Thoracic aorta (tissue), 2 donors: ENCODE measurements around the gene RCOR1. TPM values are rescaled to one million over a fixed set of nuclear protein-coding genes. Genes with fewer than 3 reads are reported as not detected.
A peak's percentile ranks its signal among the peaks of the same experiment; 100 is the strongest.

Source experiments
- ATAC-seq: fragments of 150-250 bp; one replicate; pipeline ENCODE4 v1.8.0; 2017; ENCODE audit warnings: low read depth; ENCODE audit not compliant: insufficient number of reproducible peaks, low FRiP score
- DNase-seq: peaks from one replicate; pipeline ENCODE4 v3.0.0-alpha.2; 2020; ENCODE audit warnings: low spot score
- H3K27ac ChIP-seq, 2 donors: fragments of 200-600 bp; sonication (generic); 1 replicate in 1 of 2; 2 replicates in 1 of 2; pipeline ENCODE4 v1.5.1; 2016; ENCODE audit warnings: mild to moderate bottlenecking in 2 of 2, moderate library complexity in 2 of 2
- H3K27me3 ChIP-seq: fragments of 200-600 bp; sonication (generic); replicated peaks from 2 replicates; pipeline ENCODE4 v1.6.0; 2016; ENCODE audit warnings: mild to moderate bottlenecking; ENCODE audit not compliant: insufficient read depth
- H3K36me3 ChIP-seq: fragments of 200-600 bp; sonication (generic); one replicate; pipeline ENCODE4 v1.5.1; 2016
- H3K4me1 ChIP-seq, 2 donors: fragments of 200-600 bp; sonication (generic); 1 replicate in 1 of 2; 2 replicates in 1 of 2; pipeline versions ENCODE4 v1.5.1 to v1.6.0; 2016; ENCODE audit warnings: low read depth in 2 of 2, mild to moderate bottlenecking in 1 of 2; ENCODE audit not compliant: control insufficient read depth in 1 of 2
- H3K4me3 ChIP-seq: fragments of 200-600 bp; sonication (generic); 2 replicates; pipeline ENCODE4 v1.5.1; 2016; ENCODE audit warnings: mild to moderate bottlenecking
- H3K9me3 ChIP-seq: fragments of 200-600 bp; sonication (generic); 2 replicates; pipeline ENCODE4 v1.5.1; 2016
- CTCF ChIP-seq: fragments of 200-600 bp; sonication (generic); IDR thresholded peaks from one replicate; pipeline ENCODE4 v1.5.1; 2019; ENCODE audit warnings: antibody characterized with exemption
- total RNA-seq, 2 donors: library from RNA; depleted of rRNA; stranded (reverse); fragments of >200 nt; gene quantifications; one replicate each; pipeline versions ENCODE4 v1.1.0 to v1.2.3, GENCODE V29; 2016

Gene RCOR1
- total RNA-seq, 2 donors from 2014 or later = 6.5 to 17.1 TPM

GRCh38 chr14:102779084-102779462, 186.6 kb downstream of the RCOR1 start:
- DNase-seq = no peak
- Histone ChIP-seq H3K9me3 (no peaks in the 10 kb centered on the region), H3K36me3 (no peaks in the 10 kb centered on the region), H3K27ac (peak overlapping the region in 1 of 2 donors; percentile 89), H3K4me3 (peak overlapping the region; percentile 86), H3K27me3 (no peaks in the 10 kb centered on the region), H3K4me1 (peaks cover 17 to 20% of the 10 kb centered on the region in 2 donors)
- ATAC-seq = no peak
- no peak for TF ChIP-seq CTCF

- no peak for DNase-seq
- no peaks in the 10 kb centered on the region for H3K27me3 ChIP-seq
- ATAC-seq = no peak
- TF ChIP-seq CTCF = no peak
- no peak overlapping the region for H3K27ac ChIP-seq
- H3K36me3 ChIP-seq = no peaks in the 10 kb centered on the region
- H3K9me3 ChIP-seq = no peaks in the 10 kb centered on the region
- peaks cover 17 to 20% of the 10 kb centered on the region in 2 donors for H3K4me1 ChIP-seq
- H3K4me3 ChIP-seq = no peak overlapping the region
These were observed 187.3 kb downstream of the RCOR1 start for GRCh38 chr14:102779574-102780315.

Other genes starting within 250 kb of the RCOR1 start
- gene CINP, start 229.8 kb upstream of the RCOR1 start, total RNA-seq = 10 to 100 TPM; 32.5 to 36.5 TPM
- gene TECPR2, start 229.7 kb upstream of the RCOR1 start, total RNA-seq = 10 to 100 TPM; 36.5 to 41.3 TPM
- 10 to 100 TPM; 36.3 to 56.3 TPM for gene ANKRD9, start 82.9 kb upstream of the RCOR1 start, total RNA-seq
- gene TRAF3, start 184.8 kb downstream of the RCOR1 start, total RNA-seq = 10 to 100 TPM; 14.5 to 28.7 TPM